Measurements from ENCODE around the gene GSDMA. TPM values are rescaled to one million over a fixed set of nuclear protein-coding genes. Genes with fewer than 3 reads are reported as not detected.

The GSDMA gene
- total RNA-seq, 2 experiments from 2014 or later, result 0.14 TPM; not detected in 1

GRCh38 chr17:40022961-40023541 is 60.2 kb downstream of the GSDMA start:
- POLR2A ChIA-PET, result no interaction called here
- no peak for DNase-seq
- Histone ChIP-seq H3K36me3 (ENCODE audit: insufficient read depth, low read length) (peaks cover 54% of the 10 kb centered on the region), H3K27me3 (ENCODE audit: control insufficient read depth in 1 of 2, insufficient read depth in 2 of 2, low read length in 2 of 2) (no peaks in the 10 kb centered on the region), H3K4me1 (ENCODE audit: insufficient read depth, low read length) (peaks cover 25% of the 10 kb centered on the region), H3K27ac (ENCODE audit: low read depth in 1 of 2, low read length in 2 of 2) (no peak overlapping the region), H3K4me3 (ENCODE audit: low read length) (no peak overlapping the region), H3K9me3 (ENCODE audit: control insufficient read depth in 1 of 2, insufficient read depth in 1 of 2, low read length in 2 of 2) (no peaks in the 10 kb centered on the region)
- CTCF ChIA-PET, result no interaction called here
- peaks cover 60% of the 10 kb centered on the region for H3K36me3 Mint-ChIP-seq (ENCODE audit: low read depth)
- no peaks in the 10 kb centered on the region for H3K9me3 Mint-ChIP-seq
- H3K27me3 Mint-ChIP-seq, result no peaks in the 10 kb centered on the region
- peaks cover 23% of the 10 kb centered on the region for H3K4me1 Mint-ChIP-seq (ENCODE audit: low read depth)
- no peak for TF ChIP-seq CTCF (IDR thresholded peaks at IDR 0.05)
- H3K27ac Mint-ChIP-seq, result no peak overlapping the region
- no peak overlapping the region for H3K4me3 Mint-ChIP-seq
- intact Hi-C loops (cut with DNase I, micrococcal nuclease), result loop anchor here in 1 of 2 experiments (10.0 kb wide), 1 partner anchor 468 kb away; no protein-coding TSS in a partner anchor
- ATAC-seq (ENCODE audit: poor library complexity), result no peak

- Mint-ChIP-seq H3K36me3 (ENCODE audit: low read depth) (peaks cover 65% of the 10 kb centered on the region), H3K4me1 (ENCODE audit: low read depth) (peaks cover 23% of the 10 kb centered on the region), H3K9me3 (no peaks in the 10 kb centered on the region), H3K27ac (no peak overlapping the region), H3K4me3 (no peak overlapping the region), H3K27me3 (no peaks in the 10 kb centered on the region)
- intact Hi-C loops (cut with DNase I, micrococcal nuclease), result loop anchor here in 1 of 2 experiments (10.0 kb wide), 1 partner anchor 469 kb away; no protein-coding TSS in a partner anchor
- DNase-seq, result no peak
- ChIA-PET CTCF (no interaction called here), POLR2A (no interaction called here)
- no peak for TF ChIP-seq CTCF (IDR thresholded peaks at IDR 0.05)
- Histone ChIP-seq H3K27ac (ENCODE audit: low read depth in 1 of 2, low read length in 2 of 2) (no peak overlapping the region), H3K4me3 (ENCODE audit: low read length) (no peak overlapping the region), H3K9me3 (ENCODE audit: control insufficient read depth in 1 of 2, insufficient read depth in 1 of 2, low read length in 2 of 2) (no peaks in the 10 kb centered on the region), H3K4me1 (ENCODE audit: insufficient read depth, low read length) (peaks cover 25% of the 10 kb centered on the region), H3K27me3 (ENCODE audit: control insufficient read depth in 1 of 2, insufficient read depth in 2 of 2, low read length in 2 of 2) (no peaks in the 10 kb centered on the region), H3K36me3 (ENCODE audit: insufficient read depth, low read length) (peaks cover 56% of the 10 kb centered on the region)
- no peak for ATAC-seq (ENCODE audit: poor library complexity)
These were observed 60.9 kb downstream of the GSDMA start for GRCh38 chr17:40023590-40024292.

GRCh38 chr17:40024901-40025300 is 62.1 kb downstream of the GSDMA start:
- Mint-ChIP-seq H3K4me1 (ENCODE audit: low read depth) (peaks cover 23% of the 10 kb centered on the region), H3K36me3 (ENCODE audit: low read depth) (peaks cover 70% of the 10 kb centered on the region), H3K9me3 (no peaks in the 10 kb centered on the region), H3K27me3 (no peaks in the 10 kb centered on the region), H3K4me3 (no peak overlapping the region), H3K27ac (no peak overlapping the region)
- Histone ChIP-seq H3K4me1 (ENCODE audit: insufficient read depth, low read length) (peaks cover 25% of the 10 kb centered on the region), H3K4me3 (ENCODE audit: low read length) (no peak overlapping the region), H3K27me3 (ENCODE audit: control insufficient read depth in 1 of 2, insufficient read depth in 2 of 2, low read length in 2 of 2) (no peaks in the 10 kb centered on the region), H3K36me3 (ENCODE audit: insufficient read depth, low read length) (peaks cover 56% of the 10 kb centered on the region), H3K27ac (ENCODE audit: low read depth in 1 of 2, low read length in 2 of 2) (no peak overlapping the region), H3K9me3 (ENCODE audit: control insufficient read depth in 1 of 2, insufficient read depth in 1 of 2, low read length in 2 of 2) (no peaks in the 10 kb centered on the region)
- TF ChIP-seq CTCF (IDR thresholded peaks at IDR 0.05), result no peak
- no peak for DNase-seq
- ChIA-PET POLR2A (interaction anchor here (1.3 kb wide), 1 partner anchor 13 kb away, joined by 3 read pairs; no protein-coding TSS in a partner anchor), CTCF (no interaction called here)
- ATAC-seq (ENCODE audit: poor library complexity), result no peak
- intact Hi-C loops (cut with DNase I, micrococcal nuclease), result loop anchor here in 1 of 2 experiments (5.0 to 10.0 kb wide), 2 partner anchors 153 to 470 kb away; no protein-coding TSS in a partner anchor

Measured in CD4-positive, alpha-beta T cell (primary cell).